ENCODE results near the gene HYOU1.

GRCh38 chr11:119026970-119027369 lies 30.0 kb downstream of the HYOU1 start:
- TF ChIP-seq, protein P1, sequence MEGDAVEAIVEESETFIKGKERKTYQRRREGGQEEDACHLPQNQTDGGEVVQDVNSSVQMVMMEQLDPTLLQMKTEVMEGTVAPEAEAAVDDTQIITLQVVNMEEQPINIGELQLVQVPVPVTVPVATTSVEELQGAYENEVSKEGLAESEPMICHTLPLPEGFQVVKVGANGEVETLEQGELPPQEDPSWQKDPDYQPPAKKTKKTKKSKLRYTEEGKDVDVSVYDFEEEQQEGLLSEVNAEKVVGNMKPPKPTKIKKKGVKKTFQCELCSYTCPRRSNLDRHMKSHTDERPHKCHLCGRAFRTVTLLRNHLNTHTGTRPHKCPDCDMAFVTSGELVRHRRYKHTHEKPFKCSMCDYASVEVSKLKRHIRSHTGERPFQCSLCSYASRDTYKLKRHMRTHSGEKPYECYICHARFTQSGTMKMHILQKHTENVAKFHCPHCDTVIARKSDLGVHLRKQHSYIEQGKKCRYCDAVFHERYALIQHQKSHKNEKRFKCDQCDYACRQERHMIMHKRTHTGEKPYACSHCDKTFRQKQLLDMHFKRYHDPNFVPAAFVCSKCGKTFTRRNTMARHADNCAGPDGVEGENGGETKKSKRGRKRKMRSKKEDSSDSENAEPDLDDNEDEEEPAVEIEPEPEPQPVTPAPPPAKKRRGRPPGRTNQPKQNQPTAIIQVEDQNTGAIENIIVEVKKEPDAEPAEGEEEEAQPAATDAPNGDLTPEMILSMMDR (optimal IDR thresholded peaks at IDR 0.05 in 1 of 3, IDR thresholded peaks at IDR 0.05 in 1 of 3, conservative IDR thresholded peaks at IDR 0.05 in 1 of 3; ENCODE audit: extremely low read depth in 1 of 3, insufficient read depth in 2 of 3, low read length in 3 of 3), result no peak
- no peak for TF ChIP-seq EZH2 (IDR thresholded peaks at IDR 0.05; ENCODE audit: low read length)
